NCI-H446 (cell line): ENCODE results near the gene TMEM201.

Experiments
- DNase-seq, 2 experiments: peaks; one replicate each; lab custom pipeline; 2025; lab: John Stamatoyannopoulos, UW

The TMEM201 gene

DNA sequence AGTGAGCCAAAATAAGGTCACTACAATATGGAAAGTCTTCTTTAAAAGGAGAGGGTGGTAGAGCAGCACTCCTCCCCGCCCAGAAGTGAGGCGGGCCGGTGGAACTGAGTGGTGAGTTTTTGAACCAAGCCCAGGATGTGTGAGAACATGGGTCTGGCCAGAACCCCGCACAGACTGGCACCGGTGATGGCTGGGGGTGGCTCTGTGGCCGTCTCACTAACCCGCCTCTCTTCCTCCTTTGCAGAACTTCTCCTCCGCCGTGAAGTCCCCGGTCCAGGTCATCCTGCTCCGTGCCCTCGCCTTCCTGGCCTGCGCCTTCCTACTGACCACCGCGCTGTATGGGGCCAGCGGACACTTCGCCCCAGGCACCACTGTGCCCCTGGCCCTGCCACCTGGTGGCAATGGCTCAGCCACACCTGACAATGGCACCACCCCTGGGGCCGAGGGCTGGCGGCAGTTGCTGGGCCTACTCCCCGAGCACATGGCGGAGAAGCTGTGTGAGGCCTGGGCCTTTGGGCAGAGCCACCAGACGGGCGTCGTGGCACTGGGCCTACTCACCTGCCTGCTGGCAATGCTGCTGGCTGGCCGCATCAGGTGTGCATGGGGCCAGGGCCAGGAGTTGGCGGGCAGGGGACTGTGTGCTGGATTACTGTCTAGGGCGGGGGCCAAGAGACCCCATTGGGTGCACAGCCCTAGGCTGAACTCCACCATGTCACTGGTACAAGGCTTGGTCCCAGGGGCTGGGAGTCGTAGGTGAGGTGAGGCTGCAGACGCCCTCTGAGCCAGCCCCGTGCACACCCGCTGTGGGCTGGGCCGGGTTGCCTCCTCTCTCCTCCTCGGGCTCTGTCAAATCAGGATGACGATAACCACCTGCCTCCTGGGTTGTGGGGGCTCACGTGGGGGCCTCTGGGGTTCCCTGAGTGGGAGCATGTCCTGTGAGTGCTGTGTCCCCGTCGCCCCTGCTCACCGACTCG is 12.4 kb downstream of the TMEM201 start:
- DNase-seq = no peak

DNA sequence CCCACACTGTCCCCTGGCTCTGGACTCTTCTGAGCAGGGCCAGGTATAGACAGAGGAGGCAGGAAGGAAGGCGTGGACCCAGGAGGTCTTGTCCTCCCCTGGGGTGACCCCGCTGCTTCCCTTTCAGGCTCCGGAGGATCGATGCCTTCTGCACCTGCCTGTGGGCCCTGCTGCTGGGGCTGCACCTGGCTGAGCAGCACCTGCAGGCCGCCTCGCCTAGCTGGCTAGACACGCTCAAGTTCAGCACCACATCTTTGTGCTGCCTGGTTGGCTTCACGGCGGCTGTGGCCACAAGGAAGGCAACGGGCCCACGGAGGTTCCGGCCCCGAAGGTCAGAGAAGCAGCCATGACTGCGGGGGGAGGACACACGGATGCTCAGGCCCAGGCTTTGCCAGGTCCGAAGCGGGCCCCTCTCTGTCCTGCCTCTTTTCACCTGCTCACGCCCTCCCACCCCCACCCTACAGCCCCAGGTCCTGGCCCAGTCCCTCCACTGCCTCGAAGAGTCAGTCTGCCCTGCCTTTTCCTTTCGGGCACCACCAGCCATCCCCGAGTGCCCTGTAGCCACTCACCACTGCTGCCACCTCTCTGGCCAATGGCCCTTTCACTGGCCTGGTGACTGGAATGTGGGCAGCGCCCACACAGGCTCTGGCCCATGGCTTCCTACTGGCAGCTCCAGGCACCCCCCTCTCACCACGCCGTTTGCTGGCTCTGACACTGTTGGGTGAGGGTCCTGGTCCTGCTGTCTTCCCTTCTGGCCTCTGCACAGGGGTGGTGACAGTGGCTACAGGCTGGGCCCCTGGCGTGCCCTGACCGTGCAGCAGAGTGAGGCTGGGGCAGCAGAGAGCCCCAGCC is 13.5 kb downstream of the TMEM201 start:
- DNase-seq = no peak

DNA sequence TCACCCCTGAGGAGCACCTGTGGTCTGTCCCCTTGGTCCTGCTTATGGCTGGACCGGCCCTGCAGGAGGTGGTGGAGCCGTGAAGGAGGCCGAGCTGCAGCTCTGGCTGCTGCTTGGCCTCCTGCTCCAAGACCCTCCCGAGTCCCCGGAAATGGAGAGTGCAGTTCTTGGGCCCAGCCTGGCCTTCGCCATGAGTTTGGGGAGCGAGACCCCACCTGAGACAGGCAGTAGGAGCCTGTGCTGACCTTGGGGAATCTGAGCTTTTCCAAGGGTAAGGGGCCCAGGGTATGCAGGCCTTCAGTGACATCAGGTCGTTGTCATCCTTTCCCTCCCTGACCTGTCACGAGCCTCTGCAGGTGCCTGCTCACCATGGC is 14.1 kb downstream of the TMEM201 start:
- DNase-seq = no peak

DNA sequence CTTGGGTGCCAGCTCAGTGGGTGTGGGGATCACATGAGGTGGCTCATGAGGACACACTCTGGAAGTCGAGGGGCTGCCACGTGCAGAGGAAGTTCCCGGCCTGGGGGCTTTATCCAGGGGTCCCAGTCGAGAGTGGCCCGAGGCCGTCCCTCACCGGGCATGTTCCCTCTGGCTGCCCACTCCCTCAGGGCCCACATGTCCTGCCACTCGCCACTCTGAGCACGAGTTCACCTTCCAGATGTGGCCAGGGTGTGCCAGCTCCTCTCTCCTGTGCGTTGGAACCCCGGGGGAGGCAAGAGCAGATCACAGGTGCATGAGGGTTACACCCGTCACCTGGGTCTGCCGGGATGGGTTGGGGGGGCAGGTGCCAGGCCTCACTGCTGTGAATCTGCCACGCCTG is 14.6 kb downstream of the TMEM201 start:
- no peak for DNase-seq

DNA sequence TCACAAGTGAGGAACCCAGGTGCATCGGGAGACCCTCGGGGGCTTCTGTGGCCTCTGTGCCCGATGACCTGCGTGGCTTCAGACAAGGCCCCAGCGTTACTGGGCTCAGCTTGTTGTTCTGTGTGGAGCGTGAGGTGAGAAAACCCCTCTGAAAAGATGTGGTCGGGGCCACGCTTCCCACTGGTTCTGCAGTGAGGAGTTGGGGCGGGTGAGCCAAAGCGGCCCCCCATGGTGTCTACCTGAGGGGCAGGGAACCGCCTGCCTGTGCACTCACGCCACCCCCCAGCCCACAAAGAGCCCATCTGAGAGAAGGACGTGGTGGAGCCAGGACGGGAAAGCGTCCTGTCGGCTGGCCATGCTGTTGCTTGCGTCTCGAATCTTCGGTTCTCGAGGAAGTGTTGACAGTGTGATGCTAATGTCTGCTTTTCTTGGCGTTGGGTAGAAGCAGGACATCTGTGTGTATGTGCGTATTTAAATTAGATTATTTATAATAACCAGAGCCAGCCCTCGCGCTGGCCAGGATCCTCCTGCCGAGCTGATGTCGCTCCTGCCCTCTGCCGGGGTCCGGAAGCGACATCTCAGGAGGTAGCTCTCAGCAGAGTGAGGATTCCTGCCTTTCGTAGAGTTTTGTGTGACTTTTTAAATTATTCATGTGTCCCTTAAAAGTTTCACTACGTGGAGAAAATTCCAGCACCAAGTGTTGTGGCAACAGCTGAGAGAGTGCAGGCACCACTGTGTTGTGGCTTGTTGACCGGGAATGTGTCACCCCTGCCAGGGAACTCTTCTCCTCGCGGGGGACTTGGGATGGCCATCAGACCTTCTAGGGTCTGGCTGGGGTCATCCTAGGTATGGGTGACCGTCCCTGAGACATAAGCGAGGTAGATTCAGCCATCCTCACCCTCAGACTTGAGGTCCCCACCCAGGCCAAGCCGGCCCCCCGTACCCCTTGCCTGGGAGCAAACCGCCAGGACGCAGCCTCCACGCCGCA is 15.3 kb downstream of the TMEM201 start:
- peak in 1 of 2 experiments; percentile 29 for DNase-seq

DNA sequence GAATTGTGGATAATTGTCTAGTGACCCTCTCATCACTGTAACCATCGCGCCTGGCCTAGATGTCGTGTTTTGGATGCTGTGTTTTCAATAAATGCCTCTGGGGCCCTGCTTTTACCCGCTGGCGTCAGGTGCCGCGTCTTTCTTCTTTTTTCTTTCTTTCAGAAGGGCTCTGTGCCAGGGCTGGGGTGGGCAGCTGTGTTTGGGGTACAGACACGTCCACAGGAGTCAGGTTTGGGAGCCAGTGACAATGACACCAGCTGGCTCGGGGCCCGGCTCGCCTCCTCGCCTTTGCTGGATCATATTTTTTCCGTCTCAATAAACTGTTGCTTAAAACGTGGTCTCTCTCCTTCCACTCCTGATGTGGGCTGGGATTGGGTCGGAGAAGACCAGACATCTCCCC is 16.1 kb downstream of the TMEM201 start:
- DNase-seq = no peak

DNA sequence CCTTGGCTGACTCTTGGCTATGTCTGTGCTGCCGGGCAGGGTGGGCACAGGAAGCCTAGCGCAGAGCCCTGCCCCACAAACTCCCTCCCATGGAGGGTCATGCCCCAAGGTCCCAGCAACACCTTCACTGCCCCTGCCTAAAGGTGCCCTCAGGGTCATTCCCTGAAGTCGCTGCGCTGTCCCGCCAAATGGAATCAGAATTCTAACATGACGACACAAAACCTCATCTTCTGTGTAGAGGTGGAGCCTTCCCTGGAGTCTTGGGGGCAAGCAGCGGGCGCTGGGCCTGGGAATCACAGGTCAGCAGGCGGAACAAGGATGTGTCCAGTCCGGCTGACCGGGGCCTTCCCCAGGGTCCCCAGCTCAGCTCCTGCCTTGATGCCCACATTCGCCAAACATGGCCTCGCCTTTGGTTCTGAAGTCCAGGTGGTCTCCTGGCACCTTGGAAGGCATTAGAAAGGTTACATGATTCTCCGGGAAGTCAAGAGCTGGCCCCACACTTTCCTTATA is 17.3 kb downstream of the TMEM201 start:
- DNase-seq = no peak

DNA sequence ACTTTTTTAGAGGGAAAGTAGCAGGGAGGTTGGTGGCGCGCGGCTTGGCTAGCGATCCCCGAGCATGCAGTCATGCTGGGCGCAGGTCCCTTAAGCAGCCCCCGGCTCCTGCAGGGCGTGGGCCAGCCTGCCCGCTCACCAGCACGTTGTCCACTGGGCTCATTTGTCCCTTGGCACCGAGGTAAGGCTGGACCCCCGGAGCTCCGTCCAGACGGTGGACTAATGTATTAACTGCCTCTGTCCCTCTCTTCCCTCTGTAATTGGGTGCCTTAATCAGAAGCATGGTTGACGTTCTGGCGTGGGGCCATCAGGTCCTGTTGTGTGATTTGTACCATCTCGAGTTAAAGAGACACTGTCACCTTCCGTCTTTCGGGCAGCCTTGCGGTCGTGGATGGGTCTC is 17.7 kb downstream of the TMEM201 start:
- no peak for DNase-seq

DNA sequence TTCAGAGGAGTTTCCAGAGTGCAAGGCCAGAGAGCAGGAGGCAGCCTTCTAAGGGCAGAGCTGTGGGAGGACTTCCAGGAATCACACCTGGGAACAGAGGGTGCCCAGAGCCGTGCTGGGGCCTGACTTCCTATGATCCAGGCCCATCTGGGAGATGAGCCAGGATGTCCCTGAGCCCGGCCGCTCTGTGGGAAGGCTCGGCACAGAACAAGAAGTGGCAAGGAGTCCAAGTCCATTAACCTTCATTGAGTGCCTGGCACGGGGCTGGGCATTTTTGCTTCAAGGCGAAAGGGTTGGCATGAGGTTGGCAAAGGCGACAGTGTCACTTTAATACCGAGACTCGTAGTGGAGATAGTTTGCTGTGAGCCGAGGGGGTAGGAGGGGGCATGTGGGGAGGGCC is 18.2 kb downstream of the TMEM201 start:
- no peak for DNase-seq

DNA sequence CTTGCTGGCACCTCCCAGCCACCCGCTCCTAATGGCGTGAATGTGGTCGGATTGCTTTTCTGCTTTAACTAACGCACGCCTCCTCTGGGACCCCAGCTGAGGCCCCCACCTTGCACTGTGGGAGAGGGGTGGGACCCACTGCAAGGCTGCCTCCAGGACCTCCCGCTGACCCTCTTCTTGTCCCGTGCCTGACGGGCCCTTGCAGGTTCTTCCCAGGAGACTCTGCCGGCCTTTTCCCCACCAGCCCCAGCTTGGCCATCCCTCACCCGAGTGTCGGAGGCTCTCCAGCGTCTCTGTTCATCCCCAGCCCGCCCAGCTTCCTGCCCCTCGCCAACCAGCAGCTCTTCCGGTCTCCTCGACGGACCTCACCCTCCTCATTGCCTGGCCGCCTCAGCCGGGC is 18.6 kb downstream of the TMEM201 start:
- DNase-seq = no peak

DNA sequence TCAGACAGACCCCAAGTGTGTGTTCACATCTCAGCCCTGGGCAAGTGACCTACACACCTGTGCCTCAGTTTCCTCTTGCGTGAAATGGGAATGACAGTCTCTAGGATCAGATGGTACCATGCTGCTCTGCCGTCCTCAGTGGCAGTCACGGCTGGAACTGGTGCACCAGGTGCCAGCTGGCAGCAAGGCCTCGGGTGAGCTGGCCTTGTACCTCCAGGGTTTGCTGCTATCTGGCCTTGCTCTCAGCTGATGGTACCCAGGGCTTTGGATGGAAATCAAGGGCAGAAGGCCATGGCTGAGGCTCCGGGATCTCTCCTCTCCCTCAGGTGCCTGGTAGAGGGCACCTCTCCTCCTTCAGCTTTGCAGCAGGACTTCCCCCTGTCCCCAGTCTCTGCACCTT is 21.3 kb downstream of the TMEM201 start:
- DNase-seq = no peak

DNA sequence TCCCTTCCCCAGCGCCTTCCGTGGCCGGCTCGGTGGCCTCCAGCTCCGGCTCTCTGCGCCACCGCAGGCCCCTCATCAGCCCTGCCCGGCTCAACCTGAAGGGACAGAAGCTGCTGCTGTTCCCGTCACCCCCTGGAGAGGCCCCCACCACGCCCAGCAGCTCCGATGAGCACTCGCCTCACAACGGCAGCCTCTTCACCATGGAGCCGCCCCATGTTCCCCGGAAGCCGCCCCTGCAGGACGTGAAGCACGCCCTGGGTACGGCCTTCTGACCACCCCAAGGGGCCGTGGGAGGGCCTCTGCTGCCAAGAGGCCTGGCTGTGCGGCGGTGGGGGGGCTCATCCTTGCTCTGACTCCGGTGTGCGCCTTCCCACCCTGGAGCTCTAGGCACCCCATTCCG is 21.8 kb downstream of the TMEM201 start:
- no peak for DNase-seq

DNA sequence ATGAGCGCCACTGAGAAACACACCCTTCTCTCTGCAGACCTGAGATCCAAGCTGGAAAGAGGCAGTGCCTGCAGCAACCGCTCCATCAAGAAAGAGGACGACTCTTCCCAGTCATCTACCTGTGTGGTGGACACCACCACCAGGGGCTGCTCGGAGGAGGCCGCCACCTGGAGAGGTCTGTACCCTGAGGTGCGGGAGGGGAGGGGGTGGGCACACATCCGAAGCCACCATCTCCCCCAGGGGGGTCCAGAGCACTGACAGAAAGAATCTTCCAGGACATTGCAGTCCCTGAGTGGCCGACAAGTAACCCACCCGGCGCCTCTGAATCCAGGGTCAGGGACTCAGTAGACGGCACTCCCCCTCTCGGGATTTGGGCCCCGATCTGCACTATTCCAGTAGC is 23.0 kb downstream of the TMEM201 start:
- no peak for DNase-seq

DNA sequence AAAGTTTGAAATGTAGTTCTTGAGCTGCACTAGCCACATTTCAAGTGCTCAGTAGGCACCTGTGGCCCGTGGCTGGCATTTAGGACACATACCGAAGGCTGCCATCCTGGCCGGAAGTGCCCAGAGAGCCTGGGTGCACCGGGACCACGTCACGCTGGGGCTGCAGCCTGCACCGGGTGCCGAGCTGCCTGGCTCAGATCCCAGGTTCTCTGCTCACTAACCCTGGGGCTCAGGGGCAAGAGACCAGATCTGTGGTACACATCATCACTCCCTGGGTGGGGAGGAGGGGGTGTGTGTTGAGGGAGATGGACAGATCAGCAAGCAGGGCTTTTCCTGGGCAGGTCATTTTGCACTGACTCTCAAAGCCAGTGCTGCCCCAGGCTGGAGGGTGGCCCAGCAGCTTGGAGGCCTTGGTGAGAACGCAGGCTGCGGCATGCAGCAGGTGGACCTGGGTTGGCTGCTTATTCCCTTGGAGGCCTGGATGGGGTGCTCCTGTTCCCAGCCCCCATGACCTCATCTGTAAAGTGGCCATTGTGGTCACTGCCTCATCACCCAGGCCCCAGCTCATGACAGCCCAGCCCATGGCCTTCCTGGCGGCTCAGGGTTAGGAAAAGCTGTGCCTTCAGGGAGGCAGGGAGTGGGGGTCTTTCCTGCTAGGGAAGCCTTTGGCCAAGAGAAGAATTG is 23.6 kb downstream of the TMEM201 start:
- DNase-seq = no peak

DNA sequence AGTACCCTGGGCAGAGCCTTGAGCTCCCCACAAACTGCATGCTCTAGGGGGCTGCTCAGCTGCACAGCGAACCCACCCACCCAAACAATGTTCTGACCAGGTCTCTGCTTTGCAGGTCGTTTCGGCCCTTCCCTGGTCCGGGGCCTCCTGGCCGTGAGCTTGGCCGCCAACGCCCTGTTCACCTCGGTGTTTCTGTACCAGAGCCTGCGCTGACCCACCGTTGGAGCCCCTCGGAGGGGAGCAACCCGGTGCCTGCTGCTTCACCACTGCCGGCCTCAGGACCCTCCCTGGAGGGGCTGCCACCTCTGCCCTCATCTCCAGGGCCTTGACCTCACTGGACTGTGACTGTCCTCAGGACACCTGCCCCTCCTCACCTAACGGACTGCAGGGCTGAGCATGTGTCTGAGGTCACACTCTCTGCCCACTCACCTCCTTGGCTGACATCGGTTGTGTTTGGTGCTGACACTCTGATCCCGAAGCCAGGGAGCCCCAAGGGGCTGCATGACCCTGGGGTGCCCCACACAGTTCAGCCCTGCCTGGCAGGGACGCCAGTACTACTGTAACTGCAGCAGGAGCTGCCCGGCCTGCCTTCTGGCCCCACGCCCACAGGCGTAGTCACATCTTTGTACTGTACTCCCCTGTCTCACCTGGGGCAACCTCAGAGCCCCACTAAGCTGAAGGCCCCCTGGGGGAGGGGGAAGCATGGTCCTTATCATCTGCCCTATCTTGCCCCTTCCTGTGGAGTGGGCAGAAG is 24.3 kb downstream of the TMEM201 start:
- DNase-seq = no peak

DNA sequence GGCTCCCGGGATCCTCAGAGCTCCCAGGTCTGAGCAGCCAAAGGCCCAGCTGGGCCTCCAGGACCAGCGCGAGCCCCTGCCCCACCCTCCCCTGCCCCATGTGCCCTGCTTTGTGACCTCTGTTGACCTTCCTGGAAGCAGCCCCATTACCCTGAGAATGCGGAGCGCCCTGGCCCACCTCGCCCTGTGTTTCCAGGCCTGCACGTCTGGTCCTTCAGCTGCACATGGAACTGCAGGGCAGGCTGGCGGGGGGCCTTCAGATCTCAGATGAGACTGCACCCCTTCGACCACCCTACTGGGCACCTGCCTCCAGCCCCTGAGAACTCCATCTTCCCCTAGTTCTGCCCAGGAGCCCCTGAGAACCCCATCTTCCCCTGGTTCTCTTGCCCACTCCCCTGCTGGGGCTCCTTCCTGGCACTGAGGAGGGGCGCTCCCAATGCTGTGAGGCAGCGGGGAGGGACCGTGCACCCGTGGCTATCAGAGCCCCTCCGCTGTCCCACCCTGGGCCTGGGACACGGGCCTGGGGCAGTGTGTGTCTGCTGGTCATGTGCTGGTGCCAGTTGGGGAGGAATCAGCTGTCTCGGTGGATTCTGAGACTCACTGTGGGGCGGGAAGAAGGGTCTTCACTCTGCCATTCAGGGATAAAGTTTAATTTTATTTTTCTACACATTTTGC is 25.1 kb downstream of the TMEM201 start:
- no peak for DNase-seq

DNA sequence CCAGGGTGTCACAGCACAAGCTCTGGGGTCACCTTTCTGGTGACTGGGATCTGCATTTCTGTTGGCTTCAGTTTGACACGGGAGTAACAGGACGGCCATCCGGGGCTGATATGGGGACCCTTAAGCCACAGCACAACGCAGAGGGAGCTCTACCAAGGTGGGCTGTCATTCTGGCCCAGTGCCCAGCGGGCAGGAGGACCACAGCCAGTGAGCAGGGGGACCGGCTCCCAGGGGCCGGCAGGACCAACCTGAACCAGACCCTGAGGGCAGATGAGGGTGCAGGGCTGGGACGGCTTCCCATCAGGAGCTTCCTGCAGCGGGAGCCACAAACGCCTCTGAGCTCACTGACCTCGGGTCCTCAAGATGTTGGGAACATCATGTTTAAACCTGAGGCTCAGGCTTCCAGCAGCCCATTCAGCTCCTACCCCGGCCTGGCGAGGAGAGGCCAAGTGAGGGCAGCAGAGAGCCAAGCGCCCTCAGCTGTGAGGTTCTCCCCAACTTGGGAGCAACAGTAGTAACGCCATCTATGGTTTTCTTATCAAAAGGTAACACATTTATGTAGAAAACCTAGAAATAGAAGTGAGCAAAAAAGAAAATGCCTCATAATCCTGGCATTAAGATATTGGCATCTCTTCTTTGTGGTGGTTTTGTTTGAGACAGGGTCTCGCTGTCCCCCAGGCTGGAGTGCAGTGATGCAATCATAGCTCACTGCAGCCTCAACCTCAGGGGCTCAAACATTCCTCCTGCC is 26.8 kb downstream of the TMEM201 start:
- DNase-seq = peak in 1 of 2 experiments; percentile 23

DNA sequence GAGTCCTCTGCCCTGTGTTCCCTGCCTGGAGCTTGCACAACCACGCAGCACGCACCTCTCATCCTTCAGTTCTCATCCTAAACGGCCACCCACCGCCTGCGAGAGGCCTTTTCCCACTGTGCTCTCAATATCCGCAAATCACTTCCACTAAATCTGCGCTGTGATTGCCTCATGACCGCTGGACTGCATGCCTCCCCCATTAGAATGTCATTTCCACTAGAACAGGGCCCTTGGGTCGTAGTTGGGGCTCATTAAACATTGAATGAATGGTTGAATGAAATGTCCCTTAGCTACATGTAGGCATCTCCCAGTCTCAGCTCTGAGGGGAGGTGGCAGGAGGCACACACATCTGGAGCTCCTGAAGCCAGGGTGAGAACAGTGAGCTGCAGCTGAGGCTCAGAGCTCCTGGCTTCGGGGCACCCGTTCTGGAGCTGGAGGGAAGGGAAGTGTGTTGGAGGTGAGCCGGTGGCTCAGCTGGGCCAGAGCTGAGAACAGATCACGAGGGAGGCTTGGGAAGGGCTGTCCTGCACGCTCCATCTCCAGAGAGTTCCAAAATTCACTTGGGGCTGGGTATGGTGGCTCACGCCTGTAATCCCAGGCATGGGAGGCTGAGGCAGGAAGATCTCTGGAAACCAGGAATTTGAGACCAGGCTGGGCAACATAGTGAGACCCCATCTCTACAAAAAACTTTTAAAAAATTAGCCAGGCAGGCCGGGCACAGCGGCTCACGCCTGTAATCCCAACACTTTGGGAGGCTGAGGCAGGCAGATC is 30.4 kb downstream of the TMEM201 start:
- no peak for DNase-seq
